PC-9 (cell line): Measurements from ENCODE around the gene CFAP410. TPM values are rescaled to one million over a fixed set of nuclear protein-coding genes. Genes with fewer than 3 reads are reported as not detected.

Source experiments
- BruUV-seq: library from RNA; stranded (reverse); fragments of 400-500 nt; replicated peaks from 2 replicates; lab custom pipeline; 2021; lab: Mats Ljungman, UMichigan
- CTCF ChIA-PET: fragments of 300-600 bp; sonication (Branson Sonifier 250); formaldehyde crosslinking; loops from one replicate; lab custom pipeline; 2022; ENCODE audit warnings: antibody characterized with exemption; lab: Charles Lee
- POLR2A ChIA-PET: fragments of 300-600 bp; sonication (Branson Sonifier 250); formaldehyde crosslinking; loops from one replicate; lab custom pipeline; 2022; ENCODE audit warnings: antibody characterized with exemption; ENCODE audit not compliant: unreplicated experiment; lab: Charles Lee
- DNase-seq, 2 experiments: peaks; one replicate each; pipeline versions ENCODE4 v3.0.0 to v3.0.0-alpha.2; 2015 to 2022; ENCODE audit warnings: mixed read lengths in 1 of 2
- H2AFZ ChIP-seq: fragments of 200-600 bp; sonication (generic); 2 replicates; pipeline ENCODE4 v1.8.1; 2017; ENCODE audit warnings: antibody characterized with exemption
- H3F3A ChIP-seq: fragments of 200-600 bp; sonication (generic); 2 replicates; pipeline ENCODE4 v1.8.1; 2017; ENCODE audit warnings: antibody characterized with exemption, mild to moderate bottlenecking, low read depth; ENCODE audit not compliant: insufficient read depth
- H3K27ac ChIP-seq: fragments of 200-600 bp; sonication (generic); 2 replicates; pipeline ENCODE4 v1.6.1; 2016; ENCODE audit warnings: mixed run types
- H3K27me3 ChIP-seq: fragments of 200-600 bp; sonication (generic); 2 replicates; pipeline ENCODE4 v1.6.1; 2016; ENCODE audit warnings: low read depth, mixed run types; ENCODE audit not compliant: insufficient read depth
- H3K36me3 ChIP-seq: fragments of 200-600 bp; sonication (generic); 2 replicates; pipeline ENCODE4 v1.6.1; 2016; ENCODE audit warnings: low read depth, mixed run types
- H3K4me1 ChIP-seq: fragments of 200-600 bp; sonication (generic); replicated peaks from 2 replicates; pipeline ENCODE4 v1.6.1; 2016; ENCODE audit warnings: mixed run types; ENCODE audit not compliant: insufficient read depth
- H3K4me2 ChIP-seq: fragments of 200-600 bp; sonication (generic); 2 replicates; pipeline ENCODE4 v1.6.1; 2017; ENCODE audit warnings: mixed run types
- H3K4me3 ChIP-seq: fragments of 200-600 bp; sonication (generic); 2 replicates; pipeline ENCODE4 v1.6.1; 2016; ENCODE audit warnings: mixed run types
- H3K79me2 ChIP-seq: fragments of 200-600 bp; sonication (generic); 2 replicates; pipeline ENCODE4 v1.6.1; 2017; ENCODE audit warnings: low read depth, mixed run types
- H3K9me2 ChIP-seq: fragments of 200-600 bp; sonication (generic); 2 replicates; pipeline ENCODE4 v1.8.1; 2017; ENCODE audit warnings: mild to moderate bottlenecking; ENCODE audit not compliant: insufficient read depth
- H3K9me3 ChIP-seq: fragments of 200-600 bp; sonication (generic); 2 replicates; pipeline ENCODE4 v1.8.1; 2016; ENCODE audit warnings: low read depth; ENCODE audit not compliant: insufficient read depth
- H4K20me1 ChIP-seq: fragments of 200-600 bp; sonication (generic); 2 replicates; pipeline ENCODE4 v1.8.1; 2017; ENCODE audit not compliant: insufficient read depth
- CTCF ChIP-seq: fragments of 200-600 bp; sonication (generic); conservative IDR thresholded peaks from 2 replicates; pipeline ENCODE4 v1.6.1; 2017; ENCODE audit warnings: mixed run types, antibody characterized with exemption, mild to moderate bottlenecking, moderate library complexity
- EZH2 ChIP-seq: fragments of 200-600 bp; sonication (generic); IDR thresholded peaks from 2 replicates; pipeline ENCODE4 v1.8.0; 2017; ENCODE audit warnings: antibody characterized with exemption, low read depth
- intact Hi-C: fragments of 100-400 bp; cut with micrococcal nuclease; formaldehyde crosslinking; loops from one replicate; pipeline ENCODE4 v1.10.0; 2022; ENCODE audit not compliant: unreplicated experiment
- total RNA-seq: library from RNA; stranded (reverse); gene quantifications from 2 replicates; pipeline ENCODE4 v1.2.3, GENCODE V29; 2021

The CFAP410 gene
- total RNA-seq, 1 experiment from 2014 or later: 12.5 TPM

- intact Hi-C loops: no loop called here
- Histone ChIP-seq H3K4me1 (no peaks in the 10 kb centered on the region), H3K4me3 (no peak overlapping the region), H3K9me3 (no peaks in the 10 kb centered on the region), H3K4me2 (no peak overlapping the region), H3K27me3 (no peaks in the 10 kb centered on the region), H3K36me3 (no peaks in the 10 kb centered on the region), H4K20me1 (no peaks in the 10 kb centered on the region), H3F3A (no peaks in the 10 kb centered on the region), H3K79me2 (no peaks in the 10 kb centered on the region), H3K27ac (no peak overlapping the region), H2AFZ (no peak overlapping the region), H3K9me2 (no peaks in the 10 kb centered on the region)
- no peak for DNase-seq
- POLR2A ChIA-PET: no interaction called here
- CTCF ChIA-PET: no interaction called here
- TF ChIP-seq EZH2 (no peak), CTCF (no peak)
- BruUV-seq: no TSS peak
These were observed 27.1 kb downstream of the CFAP410 start for GRCh38 chr21:44312089-44312488.

- CTCF ChIA-PET: no interaction called here
- Histone ChIP-seq H3K27ac (no peak overlapping the region), H3K79me2 (no peaks in the 10 kb centered on the region), H3K9me3 (no peaks in the 10 kb centered on the region), H3K4me2 (no peak overlapping the region), H3K36me3 (no peaks in the 10 kb centered on the region), H3K4me1 (no peaks in the 10 kb centered on the region), H3F3A (no peaks in the 10 kb centered on the region), H3K27me3 (no peaks in the 10 kb centered on the region), H3K9me2 (no peaks in the 10 kb centered on the region), H2AFZ (no peak overlapping the region), H4K20me1 (peaks cover 2% of the 10 kb centered on the region; the same call in 1 of the 2 replicates), H3K4me3 (no peak overlapping the region)
- POLR2A ChIA-PET: no interaction called here
- intact Hi-C loops: no loop called here
- no peak for DNase-seq
- TF ChIP-seq CTCF (no peak), EZH2 (no peak)
- no TSS peak for BruUV-seq
These were observed 28.3 kb downstream of the CFAP410 start for GRCh38 chr21:44310628-44311507.

GRCh38 chr21:44306936-44307704 is 32.1 kb downstream of the CFAP410 start:
- H3K27me3 ChIP-seq: no peaks in the 10 kb centered on the region
- H3F3A ChIP-seq: peaks cover 4% of the 10 kb centered on the region; the same call in 1 of the 2 replicates
- no peaks in the 10 kb centered on the region for H3K4me1 ChIP-seq
- no peak overlapping the region for H3K4me2 ChIP-seq
- DNase-seq: no peak
- POLR2A ChIA-PET: interaction anchor here (0.6 kb wide), 1 partner anchor 604 kb away, joined by 4 read pairs; no protein-coding TSS in a partner anchor
- H2AFZ ChIP-seq: no peak overlapping the region
- CTCF ChIA-PET: no interaction called here
- no peaks in the 10 kb centered on the region for H3K36me3 ChIP-seq
- no TSS peak for BruUV-seq
- H3K9me3 ChIP-seq: no peaks in the 10 kb centered on the region
- TF ChIP-seq EZH2 (no peak), CTCF (no peak)
- intact Hi-C loops: no loop called here
- no peak overlapping the region for H3K4me3 ChIP-seq
- H3K9me2 ChIP-seq: no peaks in the 10 kb centered on the region
- no peak overlapping the region for H3K27ac ChIP-seq
- H4K20me1 ChIP-seq: peaks cover 17% of the 10 kb centered on the region
- H3K79me2 ChIP-seq: 0 out of 2 replicates have a peak, but pooled peaks cover 3% of the 10 kb centered on the region
